Prostate gland (tissue), 2 donors: Measurements from ENCODE around the gene KANSL3.

ENCODE experiments used
- CTCF ChIP-seq, 4 experiments: fragments of 200-600 bp in 2 of 4; fragments of 450-650 bp in 2 of 4; sonication (generic) in 2 of 4; IDR thresholded peaks; 1 replicate in 3 of 4; 2 replicates in 1 of 4; pipeline ENCODE4 v1.5.1; 2016 to 2019; ENCODE audit warnings: antibody characterized with exemption in 4 of 4, mild to moderate bottlenecking in 2 of 4, moderate library complexity in 2 of 4
- POLR2A ChIP-seq: fragments of 450-650 bp; IDR thresholded peaks from one replicate; pipeline ENCODE4 v1.6.1; 2016; ENCODE audit warnings: antibody characterized with exemption, mild to moderate bottlenecking
- POLR2AphosphoS5 ChIP-seq: sonication (generic); formaldehyde crosslinking; IDR thresholded peaks from one replicate; pipeline ENCODE4 v1.6.1; 2017; ENCODE audit warnings: antibody characterized with exemption

- TF ChIP-seq CTCF (IDR thresholded peaks at IDR 0.05) (no peak), POLR2A (no peak), POLR2AphosphoS5 (no peak)
Measured at GRCh38 chr2:96578731-96579130, 59.4 kb downstream of the KANSL3 start.
